Prostate gland (tissue), 2 donors: ENCODE results near the gene GUCY2D. TPM values are rescaled to one million over a fixed set of nuclear protein-coding genes. Genes with fewer than 3 reads are reported as not detected.
"Not testable (repeated sequence)": the region's sequence is repeated elsewhere in the genome, so short reads cannot be mapped to it uniquely, and the experiment has no call there.

ENCODE experiments used
- DNase-seq: peaks from one replicate; pipeline ENCODE4 v3.0.0-alpha.2; 2019; ENCODE audit warnings: low spot score
- H3K27ac ChIP-seq, 2 donors: fragments of 200-600 bp; sonication (generic); 2 replicates each; pipeline ENCODE4 v1.5.1; 2017 to 2019
- H3K27me3 ChIP-seq: fragments of 200-600 bp; sonication (generic); replicated peaks from 2 replicates; pipeline ENCODE4 v1.5.1; 2019; ENCODE audit not compliant: insufficient read depth
- H3K36me3 ChIP-seq, 2 donors: fragments of 200-600 bp; sonication (generic); 1 replicate in 1 of 2; 2 replicates in 1 of 2; pipeline versions ENCODE4 v1.5.1 to v1.8.1; 2017 to 2019
- H3K4me1 ChIP-seq: fragments of 200-600 bp; sonication (generic); replicated peaks from 2 replicates; pipeline ENCODE4 v1.5.1; 2019
- H3K4me3 ChIP-seq, 2 donors: fragments of 200-600 bp; sonication (generic); 2 replicates each; pipeline ENCODE4 v1.5.1; 2017 to 2019
- H3K9me3 ChIP-seq: fragments of 200-600 bp; sonication (generic); 2 replicates; pipeline ENCODE4 v1.5.1; 2017
- POLR2A ChIP-seq: fragments of 450-650 bp; IDR thresholded peaks from one replicate; pipeline ENCODE4 v1.6.1; 2016; ENCODE audit warnings: antibody characterized with exemption, mild to moderate bottlenecking
- POLR2AphosphoS5 ChIP-seq: sonication (generic); formaldehyde crosslinking; IDR thresholded peaks from one replicate; pipeline ENCODE4 v1.6.1; 2017; ENCODE audit warnings: antibody characterized with exemption
- WGBS: methylation state at CpG from one replicate; pipeline ENCODE4 v1.1.5; 2018; 5-methylcytosine and 5-hydroxymethylcytosine counted together
- intact Hi-C: fragments of 100-400 bp; cut with DNase I; formaldehyde crosslinking; loops from one replicate; pipeline ENCODE4 v1.14.2; 2022
- total RNA-seq, 2 donors: library from RNA; depleted of rRNA; stranded (reverse); fragments of >200 nt; gene quantifications; one replicate each; pipeline ENCODE4 v1.1.0, GENCODE V29; 2016
- TF ChIP-seq, protein P1 (sequence below), 4 experiments: fragments of 200-600 bp in 2 of 4; fragments of 450-650 bp in 2 of 4; sonication (generic) in 2 of 4; IDR thresholded peaks; 1 replicate in 3 of 4; 2 replicates in 1 of 4; pipeline ENCODE4 v1.5.1; 2016 to 2019; ENCODE audit warnings: antibody characterized with exemption in 4 of 4, mild to moderate bottlenecking in 2 of 4, moderate library complexity in 2 of 4

Gene GUCY2D
- total RNA-seq, 2 donors from 2014 or later, result 1.8 TPM; not detected in 1

DNA sequence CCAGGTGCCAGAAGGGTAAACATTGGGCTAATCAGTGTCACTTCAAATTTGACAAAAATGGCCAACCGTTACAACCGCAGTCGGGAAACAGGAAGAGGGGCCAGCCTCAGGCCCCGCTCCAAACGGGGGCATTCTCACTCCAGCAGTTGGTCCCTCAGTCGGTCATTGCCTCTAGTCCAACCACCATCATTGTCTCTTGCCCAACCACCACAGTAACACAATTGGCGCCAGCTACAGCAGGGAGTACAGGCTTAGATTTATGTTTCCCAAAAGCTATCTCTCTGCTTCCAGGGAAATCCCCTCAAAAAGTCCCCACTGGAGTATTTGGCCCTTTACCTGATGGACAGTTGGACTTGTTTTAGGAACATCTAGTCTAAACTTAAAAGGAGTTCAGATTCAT, 56.7 kb downstream of the GUCY2D start:
- 6% methylated on average over 7 of the region's 7 CpGs for WGBS
- no peaks in the 10 kb centered on the region for H3K4me1 ChIP-seq
- peak; percentile 2 for TF ChIP-seq POLR2AphosphoS5
- TF ChIP-seq, protein P1, sequence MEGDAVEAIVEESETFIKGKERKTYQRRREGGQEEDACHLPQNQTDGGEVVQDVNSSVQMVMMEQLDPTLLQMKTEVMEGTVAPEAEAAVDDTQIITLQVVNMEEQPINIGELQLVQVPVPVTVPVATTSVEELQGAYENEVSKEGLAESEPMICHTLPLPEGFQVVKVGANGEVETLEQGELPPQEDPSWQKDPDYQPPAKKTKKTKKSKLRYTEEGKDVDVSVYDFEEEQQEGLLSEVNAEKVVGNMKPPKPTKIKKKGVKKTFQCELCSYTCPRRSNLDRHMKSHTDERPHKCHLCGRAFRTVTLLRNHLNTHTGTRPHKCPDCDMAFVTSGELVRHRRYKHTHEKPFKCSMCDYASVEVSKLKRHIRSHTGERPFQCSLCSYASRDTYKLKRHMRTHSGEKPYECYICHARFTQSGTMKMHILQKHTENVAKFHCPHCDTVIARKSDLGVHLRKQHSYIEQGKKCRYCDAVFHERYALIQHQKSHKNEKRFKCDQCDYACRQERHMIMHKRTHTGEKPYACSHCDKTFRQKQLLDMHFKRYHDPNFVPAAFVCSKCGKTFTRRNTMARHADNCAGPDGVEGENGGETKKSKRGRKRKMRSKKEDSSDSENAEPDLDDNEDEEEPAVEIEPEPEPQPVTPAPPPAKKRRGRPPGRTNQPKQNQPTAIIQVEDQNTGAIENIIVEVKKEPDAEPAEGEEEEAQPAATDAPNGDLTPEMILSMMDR (IDR thresholded peaks at IDR 0.05), result no peak
- no peak for DNase-seq
- no peaks in the 10 kb centered on the region for H3K36me3 ChIP-seq
- peak overlapping the region; percentile 92 to 95 for H3K27ac ChIP-seq
- no peaks in the 10 kb centered on the region for H3K9me3 ChIP-seq
- H3K27me3 ChIP-seq, result no peaks in the 10 kb centered on the region
- intact Hi-C loops, result loop anchor here (5.0 kb wide), 2 partner anchors 147 to 197 kb away; no protein-coding TSS in a partner anchor
- H3K4me3 ChIP-seq, result peak overlapping the region; percentile 29 to 39

GRCh38 chr17:8060274-8060673, 57.9 kb downstream of the GUCY2D start:
- no peaks in the 10 kb centered on the region for H3K4me1 ChIP-seq
- DNase-seq, result peak; percentile 84
- no peaks in the 10 kb centered on the region for H3K9me3 ChIP-seq
- H3K36me3 ChIP-seq, result no peaks in the 10 kb centered on the region
- peak; percentile 66 for TF ChIP-seq POLR2AphosphoS5
- no peak for TF ChIP-seq POLR2A
- TF ChIP-seq, protein P1 (IDR thresholded peaks at IDR 0.05), result peak; percentile 66 to 95 (median 82)
- intact Hi-C loops, result no loop called here
- H3K4me3 ChIP-seq, result peak overlapping the region in 1 of 2 donors; percentile 39
- H3K27ac ChIP-seq, result peak overlapping the region; percentile 92 to 95
- WGBS, result 6% methylated on average over 10 of the region's 10 CpGs
- no peaks in the 10 kb centered on the region for H3K27me3 ChIP-seq

DNA sequence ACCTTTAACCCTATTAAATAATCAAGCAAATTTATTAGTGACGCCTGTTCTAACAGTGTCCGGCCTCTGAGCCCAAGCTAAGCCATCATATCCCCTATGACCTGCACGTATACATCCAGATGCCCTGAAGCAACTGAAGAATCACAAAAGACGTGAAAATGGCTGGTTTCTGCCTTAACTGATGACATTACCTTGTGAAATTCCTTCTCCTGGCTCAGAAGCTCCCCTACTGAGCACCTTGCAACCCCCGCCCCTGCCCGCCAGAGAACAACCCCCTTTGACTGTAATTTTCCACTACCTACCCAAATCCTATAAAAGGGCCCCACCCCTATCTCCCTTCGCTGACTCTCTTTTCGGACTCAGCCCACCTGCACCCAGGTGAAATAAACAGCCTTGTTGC, 59.4 kb downstream of the GUCY2D start:
- not testable (repeated sequence) for H3K27me3 ChIP-seq

GRCh38 chr17:8062435-8062806, 60.0 kb downstream of the GUCY2D start:
- intact Hi-C loops, result no loop called here
- WGBS, result 9% methylated on average over 8 of the region's 8 CpGs
- peak; percentile 9 for TF ChIP-seq POLR2A
- TF ChIP-seq, protein P1 (IDR thresholded peaks at IDR 0.05), result no peak
- TF ChIP-seq POLR2AphosphoS5, result peak; percentile 77
- Histone ChIP-seq H3K27me3 (no peaks in the 10 kb centered on the region), H3K4me3 (peak overlapping the region; percentile 17 to 22), H3K4me1 (no peaks in the 10 kb centered on the region), H3K27ac (peak overlapping the region; percentile 92 to 95), H3K36me3 (no peaks in the 10 kb centered on the region), H3K9me3 (no peaks in the 10 kb centered on the region)
- peak; percentile 66 for DNase-seq

More for the DNA sequence above, 59.4 kb downstream of the GUCY2D start:
- H3K9me3 ChIP-seq, DNase-seq, H3K4me1 ChIP-seq, H3K36me3 ChIP-seq, intact Hi-C loops: not testable (repeated sequence)
- H3K27ac ChIP-seq, result peak overlapping the region; percentile 92 to 95
- WGBS, result 39% methylated on average over 8 of the region's 8 CpGs
- H3K4me3 ChIP-seq, result peak overlapping the region in 1 of 2 donors; percentile 22

DNA sequence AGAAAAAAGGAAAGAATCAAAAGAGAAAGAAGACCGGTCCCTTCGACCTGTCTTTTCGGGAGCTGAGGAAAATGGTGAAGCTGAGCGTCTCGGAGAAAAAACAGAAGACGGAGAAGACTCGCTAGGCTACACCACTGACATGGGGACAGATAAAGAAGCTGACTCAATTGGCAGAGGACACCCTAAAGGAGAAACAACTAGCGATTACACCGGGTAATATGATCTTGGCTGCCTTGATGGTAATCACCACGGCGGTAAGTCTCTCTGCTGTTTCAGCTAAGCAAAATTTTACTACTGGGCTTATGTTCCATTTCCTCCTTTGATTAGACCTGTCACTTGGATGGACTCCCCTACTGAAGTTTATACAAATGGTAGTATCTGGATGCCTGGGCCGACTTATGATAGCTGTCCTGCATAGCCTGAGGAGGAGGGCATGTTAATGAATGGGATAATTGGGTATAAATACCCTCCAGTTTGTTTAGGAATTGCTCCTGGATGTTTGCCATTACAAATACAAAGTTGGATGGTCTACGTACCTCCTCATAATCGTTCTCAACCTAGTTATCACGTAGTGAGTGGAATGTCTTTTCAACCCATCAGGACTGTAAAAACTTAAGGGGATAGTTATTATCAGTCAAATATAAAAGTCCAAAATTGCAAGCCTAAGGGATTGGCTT, 60.5 kb downstream of the GUCY2D start:
- Histone ChIP-seq H3K27ac (peak overlapping the region; percentile 92 to 95), H3K36me3 (no peaks in the 10 kb centered on the region), H3K9me3 (no peaks in the 10 kb centered on the region), H3K27me3 (no peaks in the 10 kb centered on the region), H3K4me1 (no peaks in the 10 kb centered on the region), H3K4me3 (peak overlapping the region; percentile 17 to 22)
- intact Hi-C loops, result no loop called here
- 8% methylated on average over 15 of the region's 15 CpGs for WGBS
- DNase-seq, result no peak
- TF ChIP-seq POLR2A (no peak), POLR2AphosphoS5 (no peak)
- TF ChIP-seq, protein P1 (IDR thresholded peaks at IDR 0.05), result no peak
